SU-DHL-6 (cell line): ENCODE results near the gene ASPHD2.

Experiments
- H2AFZ ChIP-seq: fragments of 200-600 bp; sonication (generic); 2 replicates; pipeline ENCODE4 v1.6.1; 2014; ENCODE audit warnings: low read depth, mild to moderate bottlenecking, moderate library complexity, mixed read lengths, antibody characterized with exemption, low read length; ENCODE audit not compliant: severe bottlenecking
- H3F3A ChIP-seq: fragments of 200-600 bp; shearing (Covaris generic); 2 replicates; pipeline ENCODE4 v1.6.0; 2016; ENCODE audit warnings: antibody characterized with exemption, mild to moderate bottlenecking; ENCODE audit not compliant: insufficient read depth
- H3K27ac ChIP-seq: fragments of 200-600 bp; sonication (generic); 2 replicates; pipeline ENCODE4 v1.5.1; 2016; ENCODE audit warnings: low read depth, mild to moderate bottlenecking, low read length, moderate library complexity, mixed read lengths
- H3K27me3 ChIP-seq: fragments of 200-600 bp; sonication (generic), shearing (Covaris generic); 2 replicates; pipeline ENCODE4 v1.6.0; 2014; ENCODE audit warnings: mild to moderate bottlenecking, low read length
- H3K36me3 ChIP-seq: fragments of 200-600 bp; sonication (generic); 2 replicates; pipeline ENCODE4 v1.6.1; 2014; ENCODE audit warnings: mild to moderate bottlenecking, low read length, mixed read lengths
- H3K4me2 ChIP-seq: fragments of 300-600, 200-600 bp; shearing (Covaris generic), sonication (generic); 2 replicates; pipeline ENCODE4 v1.6.0; 2014; ENCODE audit warnings: low read length, low read depth, mild to moderate bottlenecking; ENCODE audit not compliant: poor library complexity, severe bottlenecking
- H3K4me3 ChIP-seq: fragments of 200-600 bp; sonication (generic); 2 replicates; pipeline ENCODE4 v1.5.1; 2014; ENCODE audit warnings: antibody characterized with exemption, low read length, mild to moderate bottlenecking, mixed read lengths; ENCODE audit not compliant: insufficient read depth, poor library complexity, severe bottlenecking
- H3K79me2 ChIP-seq: fragments of 200-600 bp; sonication (generic); 2 replicates; pipeline ENCODE4 v1.6.1; 2014; ENCODE audit warnings: mild to moderate bottlenecking, low read length, moderate library complexity; ENCODE audit not compliant: insufficient read depth
- H3K9ac ChIP-seq: fragments of 200-600 bp; sonication (generic); 2 replicates; pipeline ENCODE4 v1.7.0; 2014; ENCODE audit warnings: mild to moderate bottlenecking, low read length
- H3K9me2 ChIP-seq: fragments of 200-600 bp; sonication (generic); replicated peaks from 2 replicates; pipeline ENCODE4 v1.6.1; 2014; ENCODE audit warnings: low read length; ENCODE audit not compliant: insufficient read depth
- H3K9me3 ChIP-seq: fragments of 200-600 bp; sonication (generic); 2 replicates; pipeline ENCODE4 v1.6.1; 2014; ENCODE audit warnings: low read length, mixed read lengths; ENCODE audit not compliant: insufficient read depth
- H4K20me1 ChIP-seq: fragments of 200-600 bp; sonication (generic); 2 replicates; pipeline ENCODE4 v1.6.1; 2014; ENCODE audit warnings: low read depth, mild to moderate bottlenecking, antibody characterized with exemption, low read length, moderate library complexity, mixed read lengths
- CTCF ChIP-seq: fragments of 200-600 bp; sonication (generic); IDR thresholded peaks from one replicate; pipeline ENCODE4 v1.5.1; 2017; ENCODE audit warnings: antibody characterized with exemption, mild to moderate bottlenecking, low read length, moderate library complexity; ENCODE audit not compliant: insufficient read depth, poor library complexity, severe bottlenecking
- EZH2phosphoT487 ChIP-seq: fragments of 200-600 bp; sonication (generic), shearing (Covaris generic); conservative IDR thresholded peaks from 2 replicates; pipeline ENCODE4 v1.6.1; 2018; ENCODE audit warnings: mild to moderate bottlenecking, antibody characterized with exemption, low read length, moderate library complexity, mixed read lengths

Gene ASPHD2

GRCh38 chr22:26395926-26396325, 33.1 kb upstream of the ASPHD2 start:
- Histone ChIP-seq H3F3A (no peaks in the 10 kb centered on the region), H3K79me2 (no peaks in the 10 kb centered on the region), H2AFZ (no peak overlapping the region), H3K27me3 (no peaks in the 10 kb centered on the region), H3K9me2 (no peaks in the 10 kb centered on the region), H3K36me3 (no peaks in the 10 kb centered on the region), H3K9ac (no peak overlapping the region), H3K27ac (no peak overlapping the region), H3K4me2 (no peak overlapping the region), H4K20me1 (no peaks in the 10 kb centered on the region), H3K9me3 (no peaks in the 10 kb centered on the region), H3K4me3 (no peak overlapping the region)
- no peak for TF ChIP-seq CTCF
- TF ChIP-seq EZH2phosphoT487, result no peak

- H3K9ac ChIP-seq, result no peak overlapping the region
- no peak overlapping the region for H3K27ac ChIP-seq
- no peaks in the 10 kb centered on the region for H3K36me3 ChIP-seq
- no peak overlapping the region for H3K4me2 ChIP-seq
- no peaks in the 10 kb centered on the region for H4K20me1 ChIP-seq
- H3K9me2 ChIP-seq, result no peaks in the 10 kb centered on the region
- TF ChIP-seq EZH2phosphoT487 (no peak), CTCF (peak; percentile 57)
- H3K9me3 ChIP-seq, result no peaks in the 10 kb centered on the region
- no peaks in the 10 kb centered on the region for H3K79me2 ChIP-seq
- H3F3A ChIP-seq, result no peaks in the 10 kb centered on the region
- H3K4me3 ChIP-seq, result no peak overlapping the region
- no peaks in the 10 kb centered on the region for H3K27me3 ChIP-seq
- no peak overlapping the region for H2AFZ ChIP-seq
Measured at GRCh38 chr22:26398741-26399153, 30.3 kb upstream of the ASPHD2 start.

- no peaks in the 10 kb centered on the region for H3K27me3 ChIP-seq
- no peak overlapping the region for H2AFZ ChIP-seq
- no peak overlapping the region for H3K4me2 ChIP-seq
- no peaks in the 10 kb centered on the region for H3K79me2 ChIP-seq
- no peak overlapping the region for H3K27ac ChIP-seq
- H3F3A ChIP-seq, result no peaks in the 10 kb centered on the region
- H4K20me1 ChIP-seq, result no peaks in the 10 kb centered on the region
- H3K9me3 ChIP-seq, result no peaks in the 10 kb centered on the region
- H3K4me3 ChIP-seq, result no peak overlapping the region
- TF ChIP-seq CTCF (no peak), EZH2phosphoT487 (no peak)
- no peaks in the 10 kb centered on the region for H3K9me2 ChIP-seq
- no peak overlapping the region for H3K9ac ChIP-seq
- H3K36me3 ChIP-seq, result no peaks in the 10 kb centered on the region
Measured at GRCh38 chr22:26399289-26399688, 29.8 kb upstream of the ASPHD2 start.

- no peak overlapping the region for H3K27ac ChIP-seq
Measured at GRCh38 chr22:26401726-26402125, 27.3 kb upstream of the ASPHD2 start.

More at GRCh38 chr22:26401726-26402125, 27.3 kb upstream of the ASPHD2 start:
- Histone ChIP-seq H3K9me2 (no peaks in the 10 kb centered on the region), H3K9me3 (no peaks in the 10 kb centered on the region), H3F3A (no peaks in the 10 kb centered on the region), H3K4me2 (no peak overlapping the region), H3K9ac (no peak overlapping the region), H3K27me3 (no peaks in the 10 kb centered on the region), H3K36me3 (no peaks in the 10 kb centered on the region), H3K4me3 (no peak overlapping the region), H2AFZ (peak overlapping the region; percentile 27), H4K20me1 (no peaks in the 10 kb centered on the region), H3K79me2 (no peaks in the 10 kb centered on the region)
- no peak for TF ChIP-seq EZH2phosphoT487
- TF ChIP-seq CTCF, result no peak
